Measurements from ENCODE around the gene HERC3.

HERC3 gene

DNA sequence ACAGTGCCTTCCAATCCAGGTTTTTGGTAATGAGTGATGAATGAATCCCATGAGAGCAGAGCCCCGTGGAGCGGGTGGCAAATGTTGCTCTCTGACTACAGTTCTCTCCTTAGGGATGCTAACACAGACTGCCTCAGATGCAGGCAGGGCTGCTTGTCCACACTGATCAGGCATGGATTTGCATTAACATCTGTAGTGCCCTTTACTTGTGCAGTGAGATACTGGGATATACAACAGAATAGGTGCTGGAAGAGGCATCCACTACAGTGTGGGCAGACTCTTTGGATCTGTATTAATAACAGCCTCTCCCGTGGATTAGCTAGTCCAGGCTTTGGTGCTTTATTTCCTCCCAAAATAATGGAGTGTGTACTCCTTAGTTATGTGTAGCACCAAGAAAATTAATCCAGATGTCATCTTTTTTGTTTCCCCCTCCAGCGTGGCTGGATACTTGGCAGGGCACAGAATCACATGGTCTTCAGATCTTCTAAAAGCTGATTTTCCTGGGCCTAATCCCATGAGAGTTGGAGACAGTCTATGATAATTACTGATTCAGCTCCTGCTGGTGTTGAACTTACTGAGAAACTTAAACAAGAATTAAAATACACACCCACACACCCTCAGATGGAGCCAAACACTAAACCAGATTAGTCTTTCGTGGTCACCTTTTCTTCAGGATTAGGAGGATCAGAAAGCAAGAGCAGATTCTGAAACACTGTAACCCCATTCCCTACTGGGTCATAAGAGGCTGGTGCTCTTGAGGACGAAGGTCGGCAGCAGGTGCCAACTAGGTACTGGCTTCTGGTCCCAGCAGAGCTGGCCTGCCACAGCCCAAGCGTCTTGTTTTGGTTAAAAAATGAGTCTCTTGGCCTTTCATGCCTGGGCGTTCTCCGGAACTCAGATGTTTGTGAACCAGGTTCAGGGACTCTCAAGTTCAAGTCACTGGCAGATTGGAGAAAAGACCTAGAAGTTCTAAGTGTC lies 128.5 kb downstream of the HERC3 start:
- DNase-seq (ENCODE audit: low read depth in 2 of 2) = no peak

- DNase-seq (ENCODE audit: low read depth in 2 of 2) = no peak
These were observed 130.0 kb downstream of the HERC3 start for GRCh38 chr4:88722276-88722780.

DNA sequence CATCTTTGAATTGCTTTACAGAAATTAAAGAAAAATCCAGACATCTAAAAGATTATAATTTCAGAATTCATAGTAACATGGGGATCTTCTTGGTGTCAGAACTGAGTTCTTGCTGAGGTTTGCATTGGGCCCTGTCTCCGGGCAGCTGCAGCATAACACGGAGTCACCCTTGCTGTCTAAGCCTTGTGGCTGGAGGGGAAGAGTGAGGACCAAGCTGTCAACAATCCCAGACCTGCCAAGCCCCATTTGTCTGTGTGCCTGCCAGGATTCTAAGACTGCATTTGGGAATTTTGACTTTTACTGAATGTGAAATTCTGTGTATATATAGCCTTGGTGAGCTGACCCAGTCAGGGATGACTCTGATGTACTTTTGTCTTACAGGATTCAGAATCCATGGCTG lies 130.5 kb downstream of the HERC3 start:
- no peak for DNase-seq (ENCODE audit: low read depth in 2 of 2)

DNA sequence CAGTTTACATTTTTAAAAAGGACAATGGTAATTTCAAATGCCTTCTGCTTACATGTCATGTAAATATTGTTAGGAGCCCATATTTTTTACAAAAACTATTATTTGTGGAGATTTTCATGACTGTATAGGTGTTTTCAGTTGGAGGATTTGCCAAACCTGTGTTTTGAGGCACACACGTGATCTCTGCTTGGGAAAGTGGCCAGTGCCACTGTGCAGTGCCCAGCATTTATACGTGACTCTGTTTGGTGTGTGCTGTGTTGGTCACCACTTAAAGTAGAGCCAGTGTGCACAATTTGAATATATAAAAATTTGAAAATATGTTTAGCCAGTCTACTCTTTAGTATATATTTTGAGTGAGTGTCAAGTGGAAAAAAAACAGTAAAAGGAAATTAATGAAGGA lies 132.1 kb downstream of the HERC3 start:
- DNase-seq (ENCODE audit: low read depth in 2 of 2) = no peak

GRCh38 chr4:88725143-88725542 lies 132.9 kb downstream of the HERC3 start:
- no peak for DNase-seq (ENCODE audit: low read depth in 2 of 2)

DNA sequence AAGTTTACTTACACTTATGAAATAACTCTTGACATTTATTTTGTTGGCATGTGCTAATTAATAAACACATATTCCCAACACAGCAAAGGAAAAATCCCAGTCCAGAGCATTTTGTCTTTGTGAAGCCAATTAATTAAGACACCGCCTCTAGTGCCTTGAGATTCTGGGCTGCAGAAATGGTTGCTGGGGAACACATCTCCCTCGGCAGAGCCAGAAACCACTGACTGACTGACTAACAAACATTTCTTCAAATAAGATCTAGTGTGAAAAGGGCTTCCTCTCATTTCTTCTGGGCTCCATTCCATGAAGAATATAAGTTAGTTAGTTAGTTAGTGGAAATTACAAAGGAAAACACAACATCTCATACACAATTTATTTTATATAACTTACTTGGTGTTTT lies 133.7 kb downstream of the HERC3 start:
- DNase-seq (ENCODE audit: low read depth in 2 of 2) = no peak

DNA sequence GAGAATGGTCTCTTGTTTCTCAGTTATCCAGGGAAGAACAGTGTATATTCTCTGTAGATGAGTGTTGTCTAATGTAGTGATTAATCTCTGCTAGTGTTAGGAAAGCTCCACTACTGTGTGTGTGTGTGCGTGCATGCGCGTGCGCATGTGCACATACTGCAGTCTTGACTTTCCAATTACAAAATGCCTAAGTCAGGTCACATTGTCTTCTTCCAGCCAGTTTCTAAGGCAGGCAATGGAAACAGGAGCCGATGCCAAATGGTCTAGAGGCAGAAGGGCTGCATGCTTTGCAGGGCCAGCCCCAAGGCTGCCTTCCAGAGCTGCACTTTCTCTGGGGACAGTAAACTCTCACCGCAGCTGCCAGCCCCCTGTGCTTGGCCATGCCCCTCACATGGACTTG lies 135.9 kb downstream of the HERC3 start:
- no peak for DNase-seq (ENCODE audit: low read depth in 2 of 2)

GRCh38 chr4:88729146-88729760 lies 137.0 kb downstream of the HERC3 start:
- DNase-seq (ENCODE audit: low read depth in 2 of 2) = no peak

DNA sequence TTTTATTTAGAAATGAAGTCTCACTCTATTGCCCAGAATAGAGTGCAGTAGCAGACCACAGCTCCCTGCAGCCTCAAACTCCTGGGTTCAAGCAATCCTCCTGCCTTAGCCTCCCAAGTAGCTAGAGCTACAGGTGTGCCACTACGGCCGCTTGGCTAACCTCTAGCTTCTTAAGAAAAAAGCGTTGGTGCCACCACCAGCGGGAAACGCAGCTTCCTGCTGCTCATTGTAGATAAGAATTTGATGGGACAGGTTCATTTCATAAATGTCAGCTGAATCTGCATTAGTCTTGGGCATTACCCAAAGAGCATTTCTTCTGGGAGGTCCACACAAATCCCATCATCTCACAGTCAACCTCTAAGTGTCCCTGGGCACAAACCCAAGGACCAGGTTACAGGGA lies 138.5 kb downstream of the HERC3 start:
- no peak for DNase-seq (ENCODE audit: low read depth in 2 of 2)

DNA sequence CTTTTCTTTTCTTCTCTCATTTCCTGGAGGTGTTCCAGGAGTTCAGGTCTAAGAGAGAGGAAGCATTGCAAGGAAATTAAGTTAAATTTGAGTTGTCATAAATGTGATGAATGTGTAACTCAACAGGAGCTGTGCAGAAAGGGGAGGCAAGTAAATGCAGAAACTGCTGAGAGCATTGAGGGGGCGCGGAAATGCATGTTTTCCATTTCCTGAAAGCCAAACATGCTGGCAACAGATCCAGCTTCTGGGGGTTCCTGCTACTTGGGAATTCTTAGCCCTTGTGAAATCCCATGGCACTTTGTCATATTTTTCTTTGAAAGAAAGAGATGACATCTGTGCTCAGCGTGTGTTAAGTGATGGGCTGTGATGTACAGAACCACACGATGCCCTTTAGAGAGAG lies 139.1 kb downstream of the HERC3 start:
- no peak for DNase-seq (ENCODE audit: low read depth in 2 of 2)

GRCh38 chr4:88732714-88733368 lies 140.6 kb downstream of the HERC3 start:
- DNase-seq (ENCODE audit: low read depth in 2 of 2) = no peak

- DNase-seq (ENCODE audit: low read depth in 2 of 2) = no peak
These were observed 142.2 kb downstream of the HERC3 start for GRCh38 chr4:88734403-88734949.

DNA sequence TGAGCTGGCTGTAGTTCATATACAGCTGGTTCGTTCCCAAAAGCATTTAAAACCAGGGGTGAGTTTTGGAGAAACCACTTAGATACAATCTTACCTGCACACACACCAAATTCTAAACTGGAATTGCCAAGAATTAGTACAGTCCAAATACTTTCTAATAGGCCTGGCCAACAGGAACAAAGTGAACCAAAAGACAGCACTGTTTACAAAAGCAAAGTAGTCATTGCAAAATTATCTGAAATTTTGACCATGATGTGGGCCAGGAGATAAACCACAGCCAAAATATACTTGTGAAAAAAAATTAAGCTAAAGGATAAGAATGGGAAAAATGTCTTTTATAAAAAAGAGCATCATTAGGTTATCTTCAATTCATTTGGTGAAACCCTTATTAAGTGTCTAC lies 143.3 kb downstream of the HERC3 start:
- DNase-seq (ENCODE audit: low read depth in 2 of 2) = no peak

DNA sequence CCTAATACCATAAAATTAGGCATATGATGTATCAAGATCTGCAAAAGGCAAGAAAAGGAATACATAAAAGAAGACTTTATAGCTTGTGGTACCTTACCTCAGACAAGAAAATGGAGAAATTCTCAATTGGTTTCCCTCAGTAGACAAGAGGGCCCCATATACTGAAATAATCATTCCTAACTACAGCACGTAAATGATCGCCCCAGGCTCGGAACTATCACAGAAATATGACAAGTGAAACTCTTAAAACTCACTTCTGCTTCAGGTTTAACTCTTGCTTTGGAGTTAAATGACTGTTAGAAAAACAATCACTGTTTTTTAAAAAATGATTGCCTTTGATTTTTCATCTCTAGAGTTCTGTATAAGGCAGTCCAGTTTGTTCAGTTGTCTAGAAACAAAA lies 144.0 kb downstream of the HERC3 start:
- no peak for DNase-seq (ENCODE audit: low read depth in 2 of 2)

GRCh38 chr4:88737307-88737941 lies 145.1 kb downstream of the HERC3 start:
- no peak for DNase-seq (ENCODE audit: low read depth in 2 of 2)

DNA sequence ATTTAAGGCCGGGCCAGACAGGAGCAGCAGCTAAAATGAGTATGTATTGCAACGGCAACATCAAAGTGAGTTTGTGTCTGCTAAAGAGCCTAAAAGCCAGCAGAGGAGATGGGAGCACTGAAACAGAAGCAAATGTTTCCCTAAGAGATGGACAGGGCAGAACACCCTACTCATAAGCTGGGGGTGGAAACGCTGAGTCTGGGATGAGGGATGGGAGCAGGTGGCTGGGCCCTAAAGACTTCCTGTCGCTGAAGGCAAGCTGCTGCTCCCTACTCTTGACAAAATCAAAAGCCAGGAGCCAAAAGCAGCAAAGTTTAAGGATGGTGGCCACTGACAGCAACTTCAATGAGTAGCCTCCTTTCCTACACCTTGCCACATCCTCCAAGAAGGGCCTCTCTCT lies 145.9 kb downstream of the HERC3 start:
- no peak for DNase-seq (ENCODE audit: low read depth in 2 of 2)

DNA sequence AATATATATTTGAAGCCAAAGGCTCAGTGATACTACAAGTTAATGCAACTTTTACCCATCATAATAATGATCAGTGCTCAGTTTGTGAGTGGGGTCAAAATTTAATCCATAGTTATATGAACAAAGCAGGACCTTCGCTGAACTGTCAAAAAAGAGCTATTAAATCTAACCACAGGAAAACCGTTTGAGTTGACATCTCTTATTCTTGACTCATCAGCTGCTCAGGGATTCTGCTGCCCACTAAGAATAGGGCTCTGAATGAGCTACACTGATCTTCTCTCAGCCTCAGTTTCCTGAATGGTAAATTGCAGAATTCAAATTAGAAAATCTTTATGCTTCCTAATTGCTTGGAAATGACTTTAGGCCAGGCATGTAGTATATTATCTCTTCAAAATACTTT lies 150.3 kb downstream of the HERC3 start:
- no peak for DNase-seq (ENCODE audit: low read depth in 2 of 2)

DNA sequence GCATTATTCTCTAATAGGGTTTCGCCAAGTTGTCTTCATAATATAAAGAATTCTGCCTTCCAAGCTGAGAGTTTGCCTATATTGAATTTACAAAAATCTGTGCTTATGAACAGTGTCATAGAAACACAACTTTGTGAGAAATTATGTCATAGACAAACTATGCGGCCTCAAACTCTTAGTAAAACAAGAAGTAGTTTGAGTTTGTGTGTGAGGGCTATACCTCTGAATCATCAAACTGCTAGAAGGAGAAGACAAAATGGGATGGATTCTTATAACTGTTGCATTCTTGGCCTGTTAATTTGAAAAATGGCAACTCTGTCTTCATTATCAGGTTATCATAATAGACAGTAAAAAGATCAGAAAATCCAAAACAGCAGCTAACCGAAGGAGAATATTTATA lies 151.4 kb downstream of the HERC3 start:
- no peak for DNase-seq (ENCODE audit: low read depth in 2 of 2)

GRCh38 chr4:88744609-88745008 lies 152.3 kb downstream of the HERC3 start:
- no peak for DNase-seq (ENCODE audit: low read depth in 2 of 2)

DNA sequence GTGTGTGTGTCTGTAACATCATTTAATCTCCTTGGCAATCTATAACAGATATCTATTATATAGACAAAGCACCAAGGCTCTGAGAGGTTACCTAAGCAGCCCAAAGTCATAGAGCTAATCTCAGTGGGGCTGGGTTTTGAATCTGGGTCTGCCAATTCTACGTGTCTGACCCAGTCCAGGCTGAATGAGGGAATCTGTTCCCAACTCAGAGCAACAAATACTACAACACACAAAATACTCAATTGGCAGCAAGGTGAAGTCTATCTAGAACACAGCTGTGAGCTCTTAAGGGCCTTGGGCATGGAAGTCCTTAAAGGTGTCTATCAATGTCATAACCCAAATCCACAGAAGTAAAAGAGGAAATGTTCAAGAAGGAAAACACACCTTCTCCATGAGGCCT lies 152.9 kb downstream of the HERC3 start:
- DNase-seq (ENCODE audit: low read depth in 2 of 2) = no peak

- no peak for DNase-seq (ENCODE audit: low read depth in 2 of 2)
These were observed 153.4 kb downstream of the HERC3 start for GRCh38 chr4:88745581-88746163.
